IMR-90 (cell line): ENCODE data around the gene UTF1. TPM values are rescaled to one million over a fixed set of nuclear protein-coding genes. Genes with fewer than 3 reads are reported as not detected.
A peak's percentile ranks its signal among the peaks of the same experiment; 100 is the strongest.

ENCODE experiments used
- ATAC-seq: fragments of 200-7000 bp; cut with Tn5 transposase; 2 replicates; pipeline ENCODE4 v1.9.1; 2020; ENCODE audit warnings: low read depth, mild to moderate bottlenecking, moderate library complexity
- BruUV-seq: library from RNA; stranded (reverse); fragments of 400-500 nt; replicated peaks from 2 replicates; lab custom pipeline; 2021; lab: Mats Ljungman, UMichigan
- CTCF ChIA-PET: fragments of 300-600 bp; formaldehyde crosslinking; extraction: SDS; loops from one replicate; lab custom pipeline; 2021; ENCODE audit warnings: antibody characterized with exemption; lab: Yijun Ruan, JAX
- POLR2A ChIA-PET: fragments of 300-600 bp; sonication (Branson Sonifier 250); formaldehyde crosslinking; loops from one replicate; lab custom pipeline; 2022; ENCODE audit warnings: antibody characterized with exemption; ENCODE audit not compliant: unreplicated experiment; lab: Charles Lee
- DNase-seq: peaks from one replicate; pipeline ENCODE4 v3.0.0; 2013
- H2AFZ ChIP-seq: replicated peaks from 2 replicates; pipeline ENCODE3; 2013; ENCODE audit warnings: low read length, mild to moderate bottlenecking; ENCODE audit not compliant: poor library complexity
- H2AK5ac ChIP-seq: 2 replicates; pipeline ENCODE4 v1.6.1; 2013; ENCODE audit warnings: low read depth, low read length, inconsistent platforms
- H2AK9ac ChIP-seq: replicated peaks from 2 replicates; pipeline ENCODE3; 2013; ENCODE audit warnings: mild to moderate bottlenecking, low read depth, low read length, moderate library complexity; ENCODE audit not compliant: poor library complexity
- H2BK120ac ChIP-seq: 2 replicates; pipeline ENCODE4 v1.6.1; 2013; ENCODE audit warnings: low read depth, low read length, inconsistent platforms
- H2BK15ac ChIP-seq: 3 replicates; pipeline ENCODE4 v1.6.1; 2013; ENCODE audit warnings: low read depth, low read length, inconsistent platforms
- H2BK20ac ChIP-seq: 2 replicates; pipeline ENCODE4 v1.6.1; 2013; ENCODE audit warnings: low read depth, mild to moderate bottlenecking, inconsistent platforms, low read length, moderate library complexity
- H2BK5ac ChIP-seq: 2 replicates; pipeline ENCODE4 v1.6.1; 2013; ENCODE audit warnings: mild to moderate bottlenecking, low read depth, low read length, inconsistent platforms; ENCODE audit not compliant: poor library complexity, severe bottlenecking
- H3K14ac ChIP-seq: replicated peaks from 2 replicates; pipeline ENCODE4 v1.6.1; 2013; ENCODE audit warnings: low read depth, low read length, inconsistent platforms
- H3K18ac ChIP-seq: 2 replicates; pipeline ENCODE4 v1.6.1; 2013; ENCODE audit warnings: low read depth, low read length, control low read depth
- H3K23ac ChIP-seq: 2 replicates; pipeline ENCODE4 v1.6.1; 2013; ENCODE audit warnings: low read depth, low read length, inconsistent platforms
- H3K27ac ChIP-seq: 2 replicates; pipeline ENCODE4 v1.5.1; 2013; ENCODE audit warnings: mild to moderate bottlenecking, control low read depth, low read length; ENCODE audit not compliant: insufficient read depth
- H3K27me3 ChIP-seq: 2 replicates; pipeline ENCODE4 v1.6.1; 2013; ENCODE audit warnings: low read length; ENCODE audit not compliant: control insufficient read depth, insufficient read depth
- H3K36me3 ChIP-seq: 2 replicates; pipeline ENCODE4 v1.6.1; 2013; ENCODE audit warnings: low read length, mixed read lengths; ENCODE audit not compliant: control insufficient read depth, insufficient read depth
- H3K4ac ChIP-seq: 2 replicates; pipeline ENCODE4 v1.6.1; 2013; ENCODE audit warnings: low read depth, low read length, inconsistent platforms
- H3K4me1 ChIP-seq: 2 replicates; pipeline ENCODE4 v1.6.1; 2013; ENCODE audit warnings: low read length, mixed read lengths; ENCODE audit not compliant: control insufficient read depth, insufficient read depth
- H3K4me2 ChIP-seq: 2 replicates; pipeline ENCODE4 v1.6.1; 2013; ENCODE audit warnings: low read depth, mild to moderate bottlenecking, control low read depth, low read length, moderate library complexity
- H3K4me3 ChIP-seq: 2 replicates; pipeline ENCODE4 v1.5.1; 2013; ENCODE audit warnings: low read depth, mild to moderate bottlenecking, control low read depth, low read length, moderate library complexity; ENCODE audit not compliant: insufficient read depth
- H3K56ac ChIP-seq: 2 replicates; pipeline ENCODE4 v1.6.1; 2013; ENCODE audit warnings: low read length, inconsistent platforms; ENCODE audit not compliant: insufficient read depth; ENCODE audit errors: extremely low read depth
- H3K79me1 ChIP-seq, 2 experiments: 2 replicates each; pipeline ENCODE4 v1.6.1; 2013; ENCODE audit warnings: low read length in 2 of 2, inconsistent platforms in 1 of 2, low read depth in 1 of 2
- H3K9ac ChIP-seq: 2 replicates; pipeline ENCODE4 v1.6.1; 2013; ENCODE audit warnings: low read depth, low read length, control low read depth
- H3K9me1 ChIP-seq: 2 replicates; pipeline ENCODE4 v1.6.1; 2013; ENCODE audit warnings: low read length, inconsistent platforms; ENCODE audit not compliant: insufficient read depth
- H3K9me3 ChIP-seq: 2 replicates; pipeline ENCODE4 v1.6.1; 2013; ENCODE audit warnings: low read length; ENCODE audit not compliant: control insufficient read depth, insufficient read depth
- H4K20me1 ChIP-seq: 2 replicates; pipeline ENCODE4 v1.6.1; 2013; ENCODE audit warnings: low read length, inconsistent platforms; ENCODE audit not compliant: insufficient read depth
- H4K5ac ChIP-seq: 2 replicates; pipeline ENCODE4 v1.6.1; 2013; ENCODE audit warnings: mild to moderate bottlenecking, low read depth, low read length, control low read depth
- H4K8ac ChIP-seq, 2 experiments: 2 replicates each; pipeline ENCODE4 v1.6.1; 2013; ENCODE audit warnings: low read depth in 2 of 2, low read length in 2 of 2, control low read depth in 1 of 2, inconsistent platforms in 1 of 2
- H4K91ac ChIP-seq: 2 replicates; pipeline ENCODE4 v1.6.1; 2013; ENCODE audit warnings: low read depth, low read length, inconsistent platforms; ENCODE audit not compliant: insufficient read depth
- BHLHE40 ChIP-seq: fragments of 150-350 bp; IDR thresholded peaks from 2 replicates; pipeline ENCODE4 v1.6.1; 2016; ENCODE audit warnings: mild to moderate bottlenecking, low read depth, low read length
- CHD1 ChIP-seq: IDR thresholded peaks from 2 replicates; pipeline ENCODE4 v1.6.1; 2012; ENCODE audit warnings: low read depth, low read length, improper control_type of control experiment
- CTCF ChIP-seq: conservative IDR thresholded peaks from 2 replicates; pipeline ENCODE4 v1.5.1; 2012; ENCODE audit warnings: mild to moderate bottlenecking, low read depth, low read length, improper control_type of control experiment
- FOS ChIP-seq: fragments of 150-350 bp; IDR thresholded peaks from 2 replicates; pipeline ENCODE4 v1.6.1; 2016; ENCODE audit warnings: low read depth, low read length
- MAFK ChIP-seq: IDR thresholded peaks from 2 replicates; pipeline ENCODE4 v1.6.1; 2012; ENCODE audit warnings: low read depth, low read length, improper control_type of control experiment
- MAZ ChIP-seq: IDR thresholded peaks from 2 replicates; pipeline ENCODE4 v1.6.1; 2012; ENCODE audit warnings: low read depth, mild to moderate bottlenecking, low read length, improper control_type of control experiment, moderate library complexity, borderline replicate concordance
- MXI1 ChIP-seq: IDR thresholded peaks from 2 replicates; pipeline ENCODE4 v1.6.1; 2012; ENCODE audit warnings: low read depth, mild to moderate bottlenecking, low read length, moderate library complexity, borderline replicate concordance
- NFE2L2 ChIP-seq: fragments of 150-350 bp; IDR thresholded peaks from 2 replicates; pipeline ENCODE4 v1.6.1; 2016; ENCODE audit warnings: low read depth, mild to moderate bottlenecking, low read length
- POLR2A ChIP-seq: IDR thresholded peaks from 2 replicates; pipeline ENCODE4 v1.6.1; 2012; ENCODE audit warnings: mild to moderate bottlenecking, low read depth, low read length
- RAD21 ChIP-seq: IDR thresholded peaks from 2 replicates; pipeline ENCODE4 v1.6.1; 2012; ENCODE audit warnings: low read length, improper control_type of control experiment
- RFX5 ChIP-seq: IDR thresholded peaks from 2 replicates; pipeline ENCODE4 v1.8.0; 2012; ENCODE audit warnings: low read depth, mild to moderate bottlenecking, low read length, moderate library complexity
- SMC3 ChIP-seq: fragments of 150-350 bp; IDR thresholded peaks from 2 replicates; pipeline ENCODE4 v1.6.1; 2016; ENCODE audit warnings: low read depth, mild to moderate bottlenecking, antibody characterized with exemption, low read length, moderate library complexity
- USF2 ChIP-seq: fragments of 150-350 bp; IDR thresholded peaks from 2 replicates; pipeline ENCODE4 v1.6.1; 2017; ENCODE audit warnings: mild to moderate bottlenecking, antibody characterized with exemption, low read length, low read depth
- WGBS, 2 experiments: methylation state at CpG; one replicate each; pipeline versions ENCODE4 v1.1.5 to v1.1.7; 2013; ENCODE audit warnings: missing lambda C conversion rate in 2 of 2; ENCODE audit not compliant: insufficient read length in 1 of 2; ENCODE audit errors: extremely low coverage in 2 of 2; 5-methylcytosine and 5-hydroxymethylcytosine counted together
- dilution Hi-C: fragments of 300-500 bp; cut with HindIII; formaldehyde crosslinking; loops from one replicate; pipeline ENCODE4 v1.14.3; 2018; ENCODE audit warnings: low sequenced_read_pairs; ENCODE audit not compliant: unreplicated experiment
- in situ Hi-C: fragments of 300-500 bp; cut with MboI; formaldehyde crosslinking; loops from 3 replicates; pipeline ENCODE4 v1.14.3; 2019; ENCODE audit warnings: low sequenced_read_pairs, inconsistent platforms, mixed read lengths
- intact Hi-C: fragments of 100-400 bp; cut with micrococcal nuclease; formaldehyde crosslinking; loops from 2 replicates; pipeline ENCODE4 v1.10.0; 2022
- polyA plus RNA-seq, 3 experiments: library from polyadenylated mRNA; depleted of rRNA; stranded (reverse); fragments of >200 nt; gene quantifications; 2 replicates each; pipeline ENCODE4 v1.2.3, GENCODE V29; 2012; ENCODE audit warnings: low replicate concordance in 1 of 3
- total RNA-seq: library from RNA; depleted of rRNA; stranded (reverse); fragments of >200 nt; gene quantifications from 2 replicates; pipeline ENCODE4 v1.2.3, GENCODE V29; 2012

Gene UTF1
- total and polyA plus RNA-seq, 2 of the 4 experiments (the other 2 are of a cell fraction) = not detected

- Histone ChIP-seq H2AK5ac (no peak overlapping the region), H3K14ac (no peak overlapping the region), H4K8ac (no peak overlapping the region), H3K9me3 (no peaks in the 10 kb centered on the region), H3K4me2 (no peak overlapping the region), H3K9ac (no peak overlapping the region), H2BK120ac (no peak overlapping the region), H3K36me3 (peaks cover 4% of the 10 kb centered on the region; the same call in 1 of the 2 replicates), H3K56ac (no peak overlapping the region), H2BK5ac (no peak overlapping the region), H3K27ac (no peak overlapping the region), H3K4me3 (no peak overlapping the region), H4K91ac (no peak overlapping the region), H4K5ac (no peak overlapping the region), H3K27me3 (no peaks in the 10 kb centered on the region; the same call in 1 of the 2 replicates), H3K4me1 (peaks cover 1% of the 10 kb centered on the region), H2BK15ac (no peak overlapping the region), H3K9me1 (peaks cover 2% of the 10 kb centered on the region; the same call in 1 of the 2 replicates), H3K79me1 (peaks cover 0 to under 1% of the 10 kb centered on the region in 2 experiments; a peak in 1 of 4 replicates), H3K4ac (no peak overlapping the region), H3K18ac (no peak overlapping the region), H2BK20ac (no peak overlapping the region), H2AFZ (no peak overlapping the region), H2AK9ac (peak overlapping the region; percentile 50), H3K23ac (no peak overlapping the region), H4K20me1 (no peaks in the 10 kb centered on the region)
- ChIA-PET POLR2A (no interaction called here), CTCF (no interaction called here)
- in situ Hi-C loops = loop anchor here (25.0 kb wide), 1 partner anchor 604 kb away; no protein-coding TSS in a partner anchor
- 71% methylated on average over 7 of the region's 21 CpGs; no CpG with 5 or more reads in 1 of the 2 experiments for WGBS, 2 experiments
- DNase-seq (no peak), ATAC-seq (no peak)
- intact Hi-C loops = no loop called here
- dilution Hi-C loops = no loop called here
- BruUV-seq = no TSS peak
- TF ChIP-seq USF2 (no peak), MAZ (no peak), RFX5 (no peak), POLR2A (no peak), RAD21 (no peak), CTCF (no peak), BHLHE40 (no peak), MXI1 (no peak), MAFK (no peak), NFE2L2 (no peak), SMC3 (no peak), CHD1 (no peak), FOS (no peak)
These were observed 36.2 kb downstream of the UTF1 start for GRCh38 chr10:133266056-133266795.
